ENCODE results near the gene DENND5A.
"Not testable (repeated sequence)": the region's sequence is repeated elsewhere in the genome, so short reads cannot be mapped to it uniquely, and the experiment has no call there.

DENND5A gene

GRCh38 chr11:9172389-9172788, 92.8 kb downstream of the DENND5A start:
- DNase-seq: no peak

DNA sequence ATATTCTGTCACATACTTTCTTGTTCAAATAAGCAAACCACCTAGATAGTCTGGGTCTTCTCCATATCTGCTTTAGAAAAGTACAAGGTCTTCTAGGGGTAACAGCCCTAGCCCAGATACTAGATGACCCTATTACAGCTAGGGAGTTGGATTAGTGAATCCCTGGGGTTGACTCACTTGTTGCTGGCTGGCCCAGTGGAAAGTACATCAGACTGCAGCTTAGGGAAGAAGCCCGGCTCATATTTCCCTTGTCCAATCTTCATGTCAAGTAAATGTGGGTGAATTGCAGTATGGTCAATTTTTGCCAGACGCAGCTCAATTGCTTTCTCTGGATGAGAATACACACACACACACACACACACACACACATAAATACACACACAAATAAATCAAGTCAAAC, 94.7 kb downstream of the DENND5A start:
- no peak for DNase-seq

GRCh38 chr11:9169595-9170295, 95.4 kb downstream of the DENND5A start:
- DNase-seq: no peak

- not testable (repeated sequence) for DNase-seq
Measured at GRCh38 chr11:9161991-9162390, 103.2 kb downstream of the DENND5A start.

DNA sequence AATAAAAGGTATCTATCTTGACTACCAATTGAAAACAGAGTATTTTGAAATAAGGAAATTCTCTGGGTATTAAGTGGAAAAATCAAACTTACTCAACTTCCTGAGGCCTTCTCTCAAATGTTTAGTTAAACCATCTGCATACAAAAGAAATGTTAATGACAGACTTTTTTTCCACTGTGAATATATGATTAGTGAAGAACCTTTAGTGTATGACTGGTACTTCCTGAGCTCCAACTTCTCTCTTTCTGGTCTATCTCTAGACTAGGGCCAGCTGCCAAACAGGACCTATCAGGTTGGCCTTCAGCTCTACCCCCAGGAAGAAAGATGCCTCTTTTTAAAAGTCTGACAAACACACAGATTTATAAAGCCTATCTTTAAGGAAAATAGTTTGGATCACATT, 105.0 kb downstream of the DENND5A start:
- DNase-seq: no peak

GRCh38 chr11:9158898-9159391, 106.2 kb downstream of the DENND5A start:
- DNase-seq: no peak

GRCh38 chr11:9155930-9156329, 109.2 kb downstream of the DENND5A start:
- no peak for DNase-seq

- DNase-seq: no peak
Measured at GRCh38 chr11:9153651-9154050, 111.5 kb downstream of the DENND5A start.

- DNase-seq: no peak
Measured at GRCh38 chr11:9151631-9152030, 113.5 kb downstream of the DENND5A start.

GRCh38 chr11:9150926-9151325, 114.2 kb downstream of the DENND5A start:
- DNase-seq: no peak

- no peak for DNase-seq
Measured at GRCh38 chr11:9150501-9150900, 114.6 kb downstream of the DENND5A start.

DNA sequence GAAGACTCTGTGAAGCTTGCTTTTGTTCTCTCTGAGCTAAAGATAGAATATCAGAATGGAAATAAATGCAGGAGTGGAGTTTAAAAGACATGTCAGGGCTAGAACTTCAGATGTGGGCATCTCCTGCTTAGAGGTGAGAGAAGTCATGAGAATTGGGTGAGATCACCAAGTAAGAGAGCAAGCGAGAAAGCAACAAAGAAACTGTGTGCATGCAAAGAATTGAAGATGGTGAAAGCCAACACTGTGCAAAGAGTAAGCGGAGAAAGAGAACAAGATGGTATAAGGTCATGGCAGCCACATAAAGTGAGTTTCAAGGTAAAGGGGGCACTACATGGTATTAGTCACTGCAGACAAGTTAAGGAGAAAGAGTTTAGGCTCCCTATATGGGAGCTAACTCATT, 116.4 kb downstream of the DENND5A start:
- no peak for DNase-seq

DNA sequence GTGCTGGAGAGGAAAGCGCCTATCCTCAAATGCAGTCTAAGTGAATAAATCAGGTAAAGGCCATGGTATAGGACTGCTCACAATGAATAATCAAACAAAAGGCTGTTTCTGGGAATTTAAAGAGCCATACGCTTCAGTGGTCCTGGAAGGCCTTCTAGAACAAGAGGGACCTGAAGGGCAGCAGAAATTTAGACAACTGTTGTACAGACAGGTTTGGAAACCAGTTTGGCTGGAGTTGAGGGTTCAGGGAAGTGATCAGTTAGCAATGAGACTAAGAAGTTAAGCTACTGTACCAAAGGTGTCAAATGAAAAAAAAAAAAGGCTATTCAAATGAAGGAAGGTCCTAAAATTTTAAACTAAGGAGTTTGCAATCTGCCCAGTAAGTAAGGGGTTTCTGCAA, 117.1 kb downstream of the DENND5A start:
- no peak for DNase-seq

DNA sequence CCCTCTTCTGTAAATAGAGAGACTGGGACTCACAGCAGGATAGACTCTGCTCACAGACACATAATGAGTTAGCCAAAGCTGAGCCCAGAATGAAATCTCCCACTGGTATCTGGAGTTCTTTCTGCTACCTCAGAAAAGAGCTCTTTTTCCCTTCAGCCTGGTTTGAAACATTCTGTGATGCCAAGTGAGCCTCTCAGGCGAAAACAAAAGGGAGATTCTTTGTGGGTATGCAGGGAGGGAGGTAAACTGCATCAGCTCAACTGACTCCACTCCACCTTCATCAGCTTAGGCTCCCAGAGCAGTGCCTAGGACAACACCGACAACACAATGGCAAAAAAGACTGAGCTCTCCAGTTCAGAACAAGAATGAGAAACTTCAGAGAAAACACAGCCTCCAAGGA, 118.7 kb downstream of the DENND5A start:
- DNase-seq: no peak

- no peak for DNase-seq
Measured at GRCh38 chr11:9145283-9145682, 119.9 kb downstream of the DENND5A start.

DNA sequence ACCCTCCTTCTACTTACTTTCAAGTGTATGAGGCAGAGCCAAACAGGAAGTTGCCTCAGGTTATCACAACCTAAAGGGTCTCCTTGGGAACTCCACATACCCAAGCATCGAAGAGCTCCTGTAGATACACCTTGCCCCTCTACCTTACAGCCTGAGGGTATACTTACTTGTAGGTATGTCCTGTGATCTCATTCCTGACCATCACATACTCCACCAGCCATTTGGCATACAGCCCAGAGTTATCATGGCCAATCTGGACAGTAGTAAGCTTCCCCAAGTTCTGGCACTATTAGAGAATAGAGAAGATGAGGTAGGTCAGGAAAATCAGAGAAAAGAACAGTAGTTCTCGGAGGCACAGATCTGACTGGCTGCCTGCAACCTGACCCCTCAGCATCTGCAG, 120.3 kb downstream of the DENND5A start:
- DNase-seq: no peak

DNA sequence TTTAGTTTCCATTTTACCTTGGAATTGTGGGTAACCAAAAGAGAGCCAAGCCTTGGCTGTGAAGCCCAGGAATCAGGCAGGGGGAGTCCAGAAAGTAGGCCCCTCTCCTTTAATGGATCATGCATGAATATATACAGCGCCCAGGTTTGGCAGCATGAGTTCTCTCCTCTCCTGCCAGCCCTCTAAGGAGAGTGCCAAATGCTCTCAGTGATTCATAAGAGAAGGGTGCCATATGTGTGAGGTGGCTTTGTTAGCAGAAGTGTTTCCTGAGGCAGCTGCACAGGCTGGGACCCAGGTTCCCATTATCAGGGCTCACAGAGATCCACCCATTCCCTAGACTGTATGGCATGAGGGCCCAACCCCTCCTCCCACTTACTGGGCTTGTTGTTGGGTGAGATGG, 121.4 kb downstream of the DENND5A start:
- no peak for DNase-seq

DNA sequence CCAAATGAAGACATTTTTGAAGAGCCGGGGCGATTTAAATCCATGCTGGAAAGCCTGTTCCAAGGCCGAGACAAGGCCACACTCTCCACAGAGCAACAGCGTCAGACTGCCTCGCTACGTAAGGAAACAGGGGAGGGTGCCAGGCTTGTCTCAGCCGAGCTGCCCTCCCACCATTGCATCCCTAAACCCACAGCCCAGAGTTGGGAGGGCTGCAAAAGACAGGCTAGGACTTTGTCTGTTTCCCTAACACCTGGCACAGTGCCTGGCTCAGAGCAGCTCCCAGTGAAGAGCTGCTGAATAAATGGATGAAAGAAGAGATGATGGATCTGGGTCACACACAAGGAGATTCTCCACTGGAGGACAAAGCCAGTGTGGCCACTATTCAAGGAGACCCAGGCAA, 122.4 kb downstream of the DENND5A start:
- no peak for DNase-seq

DNA sequence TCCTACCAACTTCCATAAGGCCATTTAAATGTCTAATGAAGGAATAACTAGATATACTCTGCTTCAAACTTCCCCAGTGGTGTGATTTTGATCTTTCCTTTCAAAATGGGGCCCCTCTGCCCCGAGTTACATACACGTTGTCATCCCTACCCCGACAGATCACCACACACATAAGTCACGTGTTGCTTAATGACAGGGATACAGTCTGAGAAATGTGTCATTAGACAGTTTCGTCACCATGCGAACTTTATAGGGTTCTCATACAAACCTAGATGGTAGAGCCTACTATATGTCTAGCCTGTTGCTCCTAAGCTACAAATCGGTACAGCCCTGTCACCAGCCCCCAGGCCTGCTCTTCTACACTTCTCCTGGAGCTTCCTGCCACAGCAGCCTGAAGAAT, 124.0 kb downstream of the DENND5A start:
- DNase-seq: no peak

DNA sequence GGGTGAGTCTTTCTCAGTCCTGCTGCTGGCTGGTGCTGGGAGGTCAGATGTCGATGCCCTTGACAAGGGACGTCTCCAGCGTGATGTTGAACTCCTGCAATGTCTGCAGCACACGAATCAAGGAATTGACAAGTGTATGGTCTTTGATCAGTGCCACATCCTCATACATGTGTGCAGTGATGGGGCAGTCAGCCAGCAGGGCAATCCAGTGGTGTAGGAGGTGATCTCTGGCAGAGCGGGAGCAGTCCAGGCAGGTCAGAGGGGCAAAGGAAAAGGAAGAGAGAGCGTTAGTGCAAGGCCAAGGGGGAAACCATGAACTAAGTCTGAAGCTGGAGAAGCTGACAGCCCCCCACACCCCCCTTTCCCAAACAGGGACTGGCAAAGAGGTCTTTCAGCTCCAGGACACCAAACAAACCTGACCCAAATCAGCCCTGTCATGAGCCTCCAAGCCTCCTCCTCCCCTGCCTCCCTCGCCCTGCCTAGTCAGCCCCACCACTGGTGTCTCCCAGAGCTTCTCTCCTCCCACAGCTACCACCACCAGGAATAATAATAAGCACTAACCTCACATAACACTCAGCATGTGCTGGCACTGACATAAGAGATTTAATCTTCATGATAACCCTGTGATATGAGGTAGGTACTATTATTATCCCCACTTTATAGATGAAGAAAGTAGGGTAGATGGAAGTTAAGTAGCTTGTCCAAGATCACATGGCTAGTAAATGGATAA, 125.4 kb downstream of the DENND5A start:
- no peak for DNase-seq

DNA sequence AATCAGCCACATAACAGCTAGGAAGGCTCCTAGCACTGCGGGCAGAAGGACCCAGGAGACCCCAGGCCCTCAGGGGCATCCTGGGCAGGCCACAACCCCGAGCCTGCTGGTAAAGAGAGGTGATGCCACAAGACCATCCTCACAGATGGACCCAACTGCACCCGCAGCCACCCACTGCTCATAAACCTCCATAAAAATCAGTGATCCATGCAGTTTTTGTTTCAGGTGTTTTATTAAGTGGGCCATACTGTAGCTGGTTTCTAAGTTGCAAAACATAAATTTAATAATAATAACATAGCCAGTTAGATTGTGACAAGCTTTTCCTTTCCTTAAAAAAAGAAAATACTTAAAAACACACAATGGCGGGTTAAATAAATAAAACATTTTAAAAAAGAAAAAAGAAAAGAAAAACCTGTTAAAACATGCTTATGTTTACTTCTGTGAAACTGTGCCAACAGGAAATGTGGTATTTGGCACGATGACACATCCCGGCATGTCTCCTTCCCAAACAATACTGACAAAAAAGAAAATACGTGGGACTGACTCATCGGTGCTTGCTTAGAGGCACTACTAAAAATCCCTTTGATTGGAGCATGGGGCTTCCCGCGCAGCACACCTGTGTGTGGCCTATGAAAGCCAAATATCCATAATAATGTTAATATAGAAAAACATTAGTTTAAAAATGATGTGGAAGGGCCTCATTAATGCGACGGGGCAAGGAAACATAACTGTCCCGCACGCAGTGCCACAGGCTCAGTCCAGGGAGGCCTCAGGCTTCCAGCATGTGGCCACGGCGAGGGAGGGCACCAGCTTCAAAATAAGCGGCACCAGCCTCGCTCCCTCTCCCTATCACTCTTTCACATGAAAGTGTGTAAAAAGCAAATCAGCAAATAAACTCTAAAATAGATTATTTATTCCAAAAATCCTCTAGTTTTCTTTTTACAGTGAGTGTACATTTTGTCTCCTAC, 126.3 kb downstream of the DENND5A start:
- peak; percentile 96 for DNase-seq

GRCh38 chr11:9138133-9138453, 127.1 kb downstream of the DENND5A start:
- DNase-seq: peak; percentile 96

Data from DMS153 (cell line).